Right atrium auricular region (tissue), 2 donors: Measurements from ENCODE around the gene ZNF385B. TPM values are rescaled to one million over a fixed set of nuclear protein-coding genes. Genes with fewer than 3 reads are reported as not detected.
A peak's percentile ranks its signal among the peaks of the same experiment; 100 is the strongest.

Source experiments
- DNase-seq: peaks from one replicate; pipeline ENCODE4 v3.0.0-alpha.2; 2019; ENCODE audit warnings: low spot score
- H3K27ac ChIP-seq, 2 donors: fragments of 200-600 bp; sonication (generic); 1 replicate in 1 of 2; 2 replicates in 1 of 2; pipeline ENCODE4 v1.5.1; 2016 to 2019
- H3K27me3 ChIP-seq, 2 donors: fragments of 200-600 bp; sonication (generic); one replicate each; pipeline versions ENCODE4 v1.5.1 to v1.6.0; 2017 to 2019
- H3K36me3 ChIP-seq: fragments of 200-600 bp; sonication (generic); one replicate; pipeline ENCODE4 v1.5.1; 2016
- H3K4me1 ChIP-seq, 2 donors: fragments of 200-600 bp; sonication (generic); one replicate each; pipeline versions ENCODE4 v1.5.1 to v1.6.0; 2017 to 2019
- H3K4me3 ChIP-seq, 2 donors: fragments of 200-600 bp; sonication (generic); 1 replicate in 1 of 2; 2 replicates in 1 of 2; pipeline ENCODE4 v1.5.1; 2017 to 2019; ENCODE audit warnings: mild to moderate bottlenecking in 1 of 2, moderate library complexity in 1 of 2
- H3K9me3 ChIP-seq, 2 donors: fragments of 200-600 bp; sonication (generic); one replicate each; pipeline ENCODE4 v1.5.1; 2019
- CTCF ChIP-seq, 2 donors: fragments of 200-600 bp; sonication (generic); IDR thresholded peaks; one replicate each; pipeline ENCODE4 v1.5.1; 2019; ENCODE audit warnings: antibody characterized with exemption in 2 of 2
- total RNA-seq, 2 donors: library from RNA; depleted of rRNA; stranded (reverse); fragments of >200 nt; gene quantifications; one replicate each; pipeline ENCODE4 v1.1.0, GENCODE V29; 2016

The ZNF385B gene
- total RNA-seq, 2 donors from 2014 or later = 23.2 to 33.3 TPM

- H3K9me3 ChIP-seq = no peaks in the 10 kb centered on the region
- DNase-seq = no peak
- peak overlapping the region; percentile 42 to 46 for H3K27ac ChIP-seq
- no peaks in the 10 kb centered on the region for H3K27me3 ChIP-seq
- H3K4me1 ChIP-seq = peaks cover 0 to 20% of the 10 kb centered on the region in 2 donors
- H3K4me3 ChIP-seq = peak overlapping the region; percentile 33 to 56
- H3K36me3 ChIP-seq = no peaks in the 10 kb centered on the region
- no peak for TF ChIP-seq CTCF (IDR thresholded peaks at IDR 0.05)
Observed at GRCh38 chr2:179861027-179861415, 391 bp downstream of the ZNF385B start.

- Histone ChIP-seq H3K9me3 (no peaks in the 10 kb centered on the region), H3K36me3 (no peaks in the 10 kb centered on the region), H3K4me3 (peak overlapping the region; percentile 33 to 56), H3K27me3 (no peaks in the 10 kb centered on the region), H3K27ac (peak overlapping the region; percentile 42 to 46), H3K4me1 (peaks cover 0 to 20% of the 10 kb centered on the region in 2 donors)
- DNase-seq = no peak
- TF ChIP-seq CTCF (IDR thresholded peaks at IDR 0.05) = no peak
Observed at GRCh38 chr2:179860255-179861026, 971 bp downstream of the ZNF385B start.

- Histone ChIP-seq H3K27me3 (no peaks in the 10 kb centered on the region), H3K4me1 (peaks cover 0 to 20% of the 10 kb centered on the region in 2 donors), H3K9me3 (no peaks in the 10 kb centered on the region), H3K4me3 (no peak overlapping the region), H3K36me3 (no peaks in the 10 kb centered on the region), H3K27ac (no peak overlapping the region)
- TF ChIP-seq CTCF (IDR thresholded peaks at IDR 0.05) = no peak
- no peak for DNase-seq
Observed at GRCh38 chr2:179859523-179859922, 1.9 kb downstream of the ZNF385B start.

GRCh38 chr2:179857236-179857635 is 4.2 kb downstream of the ZNF385B start:
- Histone ChIP-seq H3K36me3 (no peaks in the 10 kb centered on the region), H3K4me1 (peaks cover 0 to 20% of the 10 kb centered on the region in 2 donors), H3K27me3 (no peaks in the 10 kb centered on the region), H3K4me3 (no peak overlapping the region), H3K9me3 (no peaks in the 10 kb centered on the region), H3K27ac (no peak overlapping the region)
- no peak for DNase-seq
- no peak for TF ChIP-seq CTCF (IDR thresholded peaks at IDR 0.05)

GRCh38 chr2:179856205-179856604 is 5.2 kb downstream of the ZNF385B start:
- H3K36me3 ChIP-seq = no peaks in the 10 kb centered on the region
- no peaks in the 10 kb centered on the region for H3K27me3 ChIP-seq
- H3K9me3 ChIP-seq = no peaks in the 10 kb centered on the region
- TF ChIP-seq CTCF (IDR thresholded peaks at IDR 0.05) = no peak
- H3K4me3 ChIP-seq = no peak overlapping the region
- H3K4me1 ChIP-seq = peaks cover 0 to 15% of the 10 kb centered on the region in 2 donors
- DNase-seq = no peak
- no peak overlapping the region for H3K27ac ChIP-seq

GRCh38 chr2:179855673-179856072 is 5.7 kb downstream of the ZNF385B start:
- Histone ChIP-seq H3K9me3 (no peaks in the 10 kb centered on the region), H3K4me3 (no peak overlapping the region), H3K27me3 (no peaks in the 10 kb centered on the region), H3K27ac (no peak overlapping the region), H3K4me1 (peaks cover 0 to 11% of the 10 kb centered on the region in 2 donors), H3K36me3 (no peaks in the 10 kb centered on the region)
- TF ChIP-seq CTCF (IDR thresholded peaks at IDR 0.05) = no peak
- no peak for DNase-seq
